ENCODE data around the gene KRTAP10-1.

The KRTAP10-1 gene

DNA sequence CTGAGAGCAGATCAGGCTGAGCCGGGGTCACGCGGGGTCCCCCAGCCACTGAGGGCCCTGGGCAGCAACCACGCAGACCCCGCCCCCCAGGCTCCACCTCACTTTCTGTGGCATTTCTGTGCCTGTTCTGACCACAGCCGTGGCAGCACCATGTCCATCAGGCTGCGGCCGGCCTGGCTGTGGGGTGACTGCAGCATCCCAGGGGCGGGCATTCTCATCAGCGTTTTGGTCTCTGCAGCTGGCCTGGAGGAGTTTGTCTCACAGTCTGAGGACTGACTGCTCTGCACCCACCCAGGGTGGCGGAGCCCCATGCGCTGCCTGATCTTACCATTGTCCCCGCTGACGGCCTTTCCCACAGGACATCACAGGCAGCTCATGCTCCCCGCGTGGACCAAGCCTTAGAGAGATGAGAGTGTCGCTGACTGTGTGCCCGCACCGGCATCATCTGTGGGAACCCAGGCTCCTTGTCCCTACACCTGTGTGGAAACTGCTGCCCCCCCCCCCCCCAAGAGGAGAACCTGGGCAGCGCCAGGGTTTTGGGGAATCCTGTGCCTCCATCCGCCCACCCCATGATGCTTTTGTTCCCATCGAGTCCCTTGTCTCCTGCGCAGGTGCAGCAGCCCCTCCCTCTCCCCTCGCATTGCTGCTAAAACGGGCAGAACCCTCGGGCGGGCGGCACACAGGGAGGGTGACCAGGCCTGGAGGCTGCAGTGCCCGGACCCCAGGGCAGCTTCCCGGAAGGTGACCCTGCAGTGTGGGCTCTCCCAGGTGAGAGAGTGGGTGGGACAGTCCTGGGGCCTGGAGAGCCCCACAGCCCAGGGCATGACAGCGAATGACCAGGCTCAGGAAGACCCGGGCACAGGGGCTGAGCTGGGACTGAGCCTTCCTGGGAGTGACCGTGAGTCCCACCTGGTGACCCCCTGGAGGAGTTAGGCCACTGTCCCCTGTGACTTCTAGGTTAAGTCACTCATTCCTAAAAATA, 1.8 kb downstream of the KRTAP10-1 start:
- Histone ChIP-seq H3K4me1 (no peaks in the 10 kb centered on the region), H3K9ac (no peak overlapping the region), H3K36me3 (no peaks in the 10 kb centered on the region), H3K27ac (no peak overlapping the region), H3K4me3 (no peak overlapping the region), H4K20me1 (no peaks in the 10 kb centered on the region), H3K9me3 (no peaks in the 10 kb centered on the region), H3K27me3 (no peaks in the 10 kb centered on the region), H3K4me2 (no peak overlapping the region)
- TF ChIP-seq Cebpa-rat (IDR thresholded peaks at IDR 0.05), result no peak

DNA sequence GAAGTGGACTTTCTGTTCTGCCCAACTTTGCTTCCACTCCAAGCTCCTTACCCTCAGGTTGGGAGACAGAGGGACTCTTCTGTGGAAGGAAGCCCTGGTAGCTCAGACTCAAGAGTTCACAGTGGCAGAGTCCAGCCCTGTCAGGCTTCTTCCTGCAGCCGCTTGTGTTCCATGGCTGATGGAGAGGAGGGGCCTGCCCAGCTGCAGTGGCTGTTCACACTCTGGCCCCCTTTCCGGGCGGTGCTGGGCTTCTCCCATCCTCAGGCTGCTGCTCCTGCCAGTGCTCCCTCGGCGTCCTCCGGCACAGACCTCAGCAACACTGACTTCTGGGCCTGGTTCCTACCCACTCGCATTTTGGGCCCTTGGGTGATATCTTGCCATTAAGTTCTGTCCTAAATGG, 4.0 kb downstream of the KRTAP10-1 start:
- H3K27ac ChIP-seq, result no peak overlapping the region
- no peaks in the 10 kb centered on the region for H4K20me1 ChIP-seq
- H3K4me2 ChIP-seq, result no peak overlapping the region
- H3K36me3 ChIP-seq, result no peaks in the 10 kb centered on the region
- no peaks in the 10 kb centered on the region for H3K9me3 ChIP-seq
- H3K4me3 ChIP-seq, result no peak overlapping the region
- no peaks in the 10 kb centered on the region for H3K27me3 ChIP-seq
- H3K4me1 ChIP-seq, result no peaks in the 10 kb centered on the region
- TF ChIP-seq Cebpa-rat (IDR thresholded peaks at IDR 0.05), result no peak
- no peak overlapping the region for H3K9ac ChIP-seq

DNA sequence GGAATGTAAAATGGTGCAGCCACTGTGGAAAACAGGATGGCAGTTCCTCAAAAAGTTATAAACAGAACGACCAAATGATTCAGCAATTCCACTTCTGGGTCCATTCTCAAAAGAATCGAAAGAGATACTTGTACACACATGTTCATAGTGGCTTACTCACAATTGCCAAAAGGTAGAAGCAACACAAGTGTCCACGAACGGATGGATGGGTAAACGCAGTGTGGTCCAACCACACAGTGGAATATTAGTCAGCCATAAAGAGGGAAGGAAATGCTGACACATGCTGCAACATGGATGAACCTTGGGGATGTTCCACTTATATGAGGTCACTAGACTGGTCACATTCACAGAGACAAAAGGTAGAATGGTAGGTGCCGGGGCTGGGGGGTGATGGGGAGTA, 5.3 kb downstream of the KRTAP10-1 start:
- H3K27me3 ChIP-seq, result no peaks in the 10 kb centered on the region
- no peak overlapping the region for H3K4me2 ChIP-seq

DNA sequence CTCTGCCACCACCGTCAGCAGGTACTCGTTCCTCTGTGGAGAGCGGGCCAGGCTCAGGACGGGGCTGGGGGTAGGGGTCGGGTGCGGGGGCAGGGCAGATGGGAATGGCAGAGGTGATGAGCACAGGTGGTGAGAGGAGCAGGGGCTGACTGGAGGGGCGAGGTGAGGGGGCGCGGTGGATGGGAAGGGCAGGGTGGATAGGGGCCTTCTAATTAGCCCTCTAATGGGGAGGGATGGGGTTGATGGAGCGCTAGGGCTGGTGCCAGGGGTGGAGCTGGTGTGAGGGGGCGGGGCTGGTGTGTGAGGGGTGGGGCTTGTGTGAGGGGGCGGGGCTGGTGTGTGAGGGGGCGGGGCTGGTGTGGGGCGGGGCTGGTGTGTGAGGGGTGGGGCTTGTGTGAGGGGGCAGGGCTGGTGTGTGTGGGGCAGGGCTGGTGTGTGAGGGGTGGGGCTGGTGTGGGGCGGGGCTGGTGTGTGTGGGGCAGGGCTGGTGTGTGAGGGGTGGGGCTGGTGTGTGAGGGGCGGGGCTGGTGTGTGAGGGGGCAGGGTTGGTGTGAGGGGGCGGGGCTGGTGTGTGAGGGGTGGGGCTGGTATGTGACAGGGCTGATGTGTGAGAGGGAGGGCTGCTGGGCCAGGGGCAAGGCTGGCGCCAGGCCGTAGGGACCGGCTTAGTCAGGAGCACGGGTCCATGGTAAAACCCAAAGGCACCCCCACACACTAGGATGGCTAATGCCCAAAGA, 5.9 kb downstream of the KRTAP10-1 start:
- no peak for TF ChIP-seq Cebpa-rat (IDR thresholded peaks at IDR 0.05)
- H3K27ac ChIP-seq, result no peak overlapping the region
- H3K9me3 ChIP-seq, result no peaks in the 10 kb centered on the region
- H3K27me3 ChIP-seq, result no peaks in the 10 kb centered on the region
- no peaks in the 10 kb centered on the region for H3K36me3 ChIP-seq
- no peak overlapping the region for H3K9ac ChIP-seq
- no peaks in the 10 kb centered on the region for H4K20me1 ChIP-seq
- H3K4me1 ChIP-seq, result no peaks in the 10 kb centered on the region
- no peak overlapping the region for H3K4me2 ChIP-seq
- no peak overlapping the region for H3K4me3 ChIP-seq

More for the DNA sequence above, 5.3 kb downstream of the KRTAP10-1 start:
- no peaks in the 10 kb centered on the region for H3K36me3 ChIP-seq
- TF ChIP-seq Cebpa-rat (IDR thresholded peaks at IDR 0.05), result no peak
- no peak overlapping the region for H3K4me3 ChIP-seq
- H3K27ac ChIP-seq, result no peak overlapping the region
- no peak overlapping the region for H3K9ac ChIP-seq
- no peaks in the 10 kb centered on the region for H3K4me1 ChIP-seq
- no peaks in the 10 kb centered on the region for H4K20me1 ChIP-seq
- no peaks in the 10 kb centered on the region for H3K9me3 ChIP-seq

DNA sequence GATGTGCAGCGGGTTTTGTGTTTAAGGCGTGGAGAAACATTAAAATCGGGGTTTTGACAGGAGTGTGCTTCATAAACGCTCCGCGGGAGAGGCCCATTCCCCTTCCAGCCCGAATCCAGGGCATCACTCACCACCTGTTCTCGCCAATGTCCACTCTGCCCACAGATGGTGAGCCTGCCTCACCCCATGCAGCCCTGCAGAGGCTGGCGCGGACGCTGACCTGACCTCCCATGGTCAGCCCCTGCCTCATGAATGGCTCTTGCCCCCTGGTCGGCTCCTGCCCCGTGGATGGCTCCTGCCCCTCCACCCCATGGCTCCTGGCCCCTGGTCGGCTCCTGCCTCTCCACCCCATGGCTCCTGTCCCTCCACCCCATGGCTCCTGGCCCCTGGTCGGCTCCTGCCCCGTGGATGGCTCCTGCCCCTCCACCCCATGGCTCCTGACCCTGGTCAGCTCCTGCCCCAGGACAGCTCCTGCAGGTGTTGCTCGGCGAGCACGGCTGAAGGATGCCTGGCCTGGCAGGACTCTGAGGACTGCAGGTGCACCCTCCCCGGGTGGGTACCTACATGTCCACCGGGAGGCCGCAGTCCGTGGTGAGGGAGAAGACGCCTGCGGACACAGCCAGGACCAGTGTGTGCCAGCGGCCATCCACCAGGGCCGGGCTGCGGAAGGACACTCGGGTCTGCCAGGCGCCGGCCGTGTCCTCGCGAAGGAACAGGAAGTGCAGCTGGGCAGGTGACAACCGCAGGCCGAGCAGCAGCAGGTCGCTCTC, 6.7 kb downstream of the KRTAP10-1 start:
- Histone ChIP-seq H3K4me1 (no peaks in the 10 kb centered on the region), H3K9me3 (no peaks in the 10 kb centered on the region), H3K27me3 (no peaks in the 10 kb centered on the region), H3K36me3 (no peaks in the 10 kb centered on the region), H3K4me2 (no peak overlapping the region), H3K4me3 (no peak overlapping the region), H3K9ac (no peak overlapping the region), H3K27ac (no peak overlapping the region), H4K20me1 (no peaks in the 10 kb centered on the region)
- TF ChIP-seq Cebpa-rat (IDR thresholded peaks at IDR 0.05), result no peak

DNA sequence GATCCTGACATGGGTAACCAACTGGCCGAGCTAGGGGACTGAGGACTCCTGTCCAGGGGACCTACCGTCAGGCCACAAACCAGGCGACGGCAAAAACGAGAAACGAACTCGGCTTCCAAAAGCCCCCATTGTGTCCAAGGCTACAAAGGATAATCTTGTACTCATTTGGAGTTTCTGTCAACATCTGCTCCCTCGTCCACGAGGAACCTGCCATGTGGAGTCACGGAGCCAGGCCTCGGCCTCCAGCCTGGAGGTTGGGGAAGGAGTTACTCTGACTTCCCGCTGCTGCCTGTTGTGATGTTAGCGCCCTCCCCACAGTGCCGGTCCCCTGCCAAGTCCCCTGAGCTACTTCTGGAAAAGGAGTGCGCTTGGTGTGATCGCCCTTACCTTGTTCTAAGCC, 7.3 kb downstream of the KRTAP10-1 start:
- TF ChIP-seq Cebpa-rat (IDR thresholded peaks at IDR 0.05), result no peak
- H3K27me3 ChIP-seq, result no peaks in the 10 kb centered on the region

DNA sequence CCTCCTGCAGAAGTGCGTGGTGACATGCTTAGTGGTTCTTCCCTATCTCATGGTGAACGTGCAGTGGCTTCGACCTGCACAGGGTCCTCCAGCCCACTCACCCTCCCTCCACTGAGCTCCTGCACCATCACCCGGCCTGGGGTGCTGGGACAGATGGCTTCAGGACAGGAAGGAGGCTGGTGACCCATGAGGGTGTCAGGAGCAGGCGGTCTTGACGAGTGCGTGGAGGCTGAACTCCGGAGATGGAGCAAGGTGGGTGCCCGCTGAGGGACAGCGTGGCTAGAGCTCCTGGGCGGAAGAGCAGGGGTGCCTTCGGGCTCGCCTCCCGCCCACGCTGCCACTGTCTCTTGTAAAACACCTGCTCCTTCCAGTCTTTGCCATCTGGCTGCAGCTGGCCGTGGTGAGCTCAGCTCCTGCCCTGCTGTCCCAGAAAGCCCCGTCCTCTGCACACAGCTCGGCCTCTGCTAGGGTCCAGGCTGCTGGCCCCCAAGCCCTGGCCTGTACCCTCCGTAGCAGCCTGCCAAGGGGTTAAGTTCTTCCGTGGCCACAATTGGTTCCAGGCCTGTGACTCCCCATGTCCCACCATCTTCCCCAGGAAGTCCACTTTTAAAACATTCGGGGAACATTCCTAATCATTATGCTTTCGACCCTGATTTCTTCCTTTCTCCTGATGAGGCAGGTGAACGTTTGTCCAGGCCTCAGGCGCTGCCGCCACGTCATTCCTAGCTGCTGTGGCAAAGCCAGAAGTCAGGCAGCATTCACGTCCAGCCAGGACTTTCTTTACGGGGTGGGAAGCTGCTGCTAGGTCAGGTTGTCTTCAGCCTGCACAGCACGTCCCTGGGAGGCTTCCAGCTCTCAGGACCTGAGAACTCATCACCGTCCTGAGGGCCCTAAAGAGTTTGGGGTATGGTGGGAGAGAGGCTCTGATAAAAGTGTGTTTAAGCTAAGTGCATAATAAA, 8.1 kb downstream of the KRTAP10-1 start:
- H3K4me3 ChIP-seq, result no peak overlapping the region
- no peaks in the 10 kb centered on the region for H3K4me1 ChIP-seq
- H3K27me3 ChIP-seq, result no peaks in the 10 kb centered on the region
- H3K4me2 ChIP-seq, result no peak overlapping the region
- no peak overlapping the region for H3K9ac ChIP-seq
- no peak for TF ChIP-seq Cebpa-rat (IDR thresholded peaks at IDR 0.05)
- H3K9me3 ChIP-seq, result no peaks in the 10 kb centered on the region
- no peaks in the 10 kb centered on the region for H3K36me3 ChIP-seq
- H3K27ac ChIP-seq, result no peak overlapping the region
- H4K20me1 ChIP-seq, result no peaks in the 10 kb centered on the region

More for the DNA sequence above, 7.3 kb downstream of the KRTAP10-1 start:
- Histone ChIP-seq H3K4me1 (no peaks in the 10 kb centered on the region), H3K4me3 (no peak overlapping the region), H3K27ac (no peak overlapping the region), H3K4me2 (no peak overlapping the region), H3K9me3 (no peaks in the 10 kb centered on the region), H4K20me1 (no peaks in the 10 kb centered on the region), H3K36me3 (no peaks in the 10 kb centered on the region), H3K9ac (no peak overlapping the region)

DNA sequence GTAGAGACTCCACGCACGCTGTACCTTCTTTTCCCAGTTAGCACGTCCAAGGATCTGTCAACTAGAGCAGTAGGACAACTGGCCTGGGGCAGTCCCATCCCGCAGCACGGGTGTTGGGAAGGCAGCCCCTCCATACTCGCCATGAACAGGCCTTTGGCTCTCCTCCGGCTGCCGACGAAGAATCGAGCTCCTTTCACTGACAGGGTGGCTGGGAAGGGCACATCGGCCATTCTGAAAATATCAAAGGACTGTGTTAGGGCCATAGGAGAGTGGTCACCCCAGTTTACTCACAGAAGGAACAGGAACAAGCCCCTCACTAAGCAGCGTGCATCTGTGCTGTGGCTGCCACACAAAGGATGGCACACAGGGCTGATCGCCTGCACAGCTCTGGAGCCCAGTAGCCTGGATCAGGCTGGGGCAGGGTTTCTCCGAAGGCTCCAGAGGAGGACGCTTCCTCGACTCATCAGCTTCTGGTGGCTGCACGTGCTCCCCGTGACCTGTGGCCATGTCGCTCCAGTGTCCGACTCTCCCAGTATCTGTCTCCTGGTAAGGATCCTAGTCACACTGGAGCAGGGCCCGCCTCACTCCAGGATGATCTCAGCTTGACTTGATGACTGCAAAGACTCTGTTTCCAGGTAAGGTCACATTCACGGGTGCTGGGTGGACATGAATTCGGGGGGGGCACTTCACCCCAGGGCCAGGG, 8.9 kb downstream of the KRTAP10-1 start:
- Histone ChIP-seq H4K20me1 (no peaks in the 10 kb centered on the region), H3K27me3 (no peaks in the 10 kb centered on the region), H3K9me3 (no peaks in the 10 kb centered on the region), H3K27ac (no peak overlapping the region), H3K4me1 (no peaks in the 10 kb centered on the region), H3K4me2 (no peak overlapping the region), H3K9ac (no peak overlapping the region), H3K4me3 (no peak overlapping the region), H3K36me3 (no peaks in the 10 kb centered on the region)
- TF ChIP-seq Cebpa-rat (IDR thresholded peaks at IDR 0.05), result no peak

All from BLaER1 (cell line).